HL-60 (cell line): ENCODE data around the gene GRM4.

Source experiments
- DNase-seq, 2 experiments: peaks; one replicate each; pipeline ENCODE4 v3.0.0-alpha.2; 2010 to 2020; ENCODE audit warnings: low read depth in 1 of 2, low spot score in 1 of 2
- H3K27ac ChIP-seq: fragments of 250-450 bp; sonication (Bioruptor Pico); replicated peaks from 2 replicates; pipeline ENCODE4 v1.5.1; 2020; ENCODE audit warnings: mild to moderate bottlenecking, moderate library complexity
- H3K27me3 ChIP-seq: fragments of 250-450 bp; sonication (Bioruptor Pico); 2 replicates; pipeline ENCODE4 v1.5.1; 2021; ENCODE audit warnings: mild to moderate bottlenecking, moderate library complexity; ENCODE audit not compliant: insufficient read depth, poor library complexity, severe bottlenecking
- H3K4me3 ChIP-seq: replicated peaks from 2 replicates; pipeline ENCODE4 v1.5.1; 2011; ENCODE audit warnings: mild to moderate bottlenecking, control low read depth, low read length; ENCODE audit not compliant: insufficient read depth
- GABPA ChIP-seq: IDR thresholded peaks from 2 replicates; pipeline ENCODE4 v1.6.1; 2012; ENCODE audit warnings: low read depth
- POLR2AphosphoS5 ChIP-seq: IDR thresholded peaks from 2 replicates; pipeline ENCODE4 v1.6.1; 2012; ENCODE audit warnings: low read depth
- SPI1 ChIP-seq: IDR thresholded peaks from 2 replicates; pipeline ENCODE4 v1.6.1; 2012; ENCODE audit warnings: low read depth, mild to moderate bottlenecking, borderline replicate concordance
- TF ChIP-seq, protein P1 (sequence below): IDR thresholded peaks from one replicate; pipeline ENCODE4 v1.5.1; 2011; ENCODE audit warnings: low read length, control low read depth, inconsistent platforms; ENCODE audit not compliant: insufficient read depth
- TF ChIP-seq, protein P2 (sequence below): IDR thresholded peaks from 2 replicates; pipeline ENCODE4 v1.6.1; 2012; ENCODE audit warnings: low read depth; ENCODE audit not compliant: insufficient replicate concordance

Gene GRM4

DNA sequence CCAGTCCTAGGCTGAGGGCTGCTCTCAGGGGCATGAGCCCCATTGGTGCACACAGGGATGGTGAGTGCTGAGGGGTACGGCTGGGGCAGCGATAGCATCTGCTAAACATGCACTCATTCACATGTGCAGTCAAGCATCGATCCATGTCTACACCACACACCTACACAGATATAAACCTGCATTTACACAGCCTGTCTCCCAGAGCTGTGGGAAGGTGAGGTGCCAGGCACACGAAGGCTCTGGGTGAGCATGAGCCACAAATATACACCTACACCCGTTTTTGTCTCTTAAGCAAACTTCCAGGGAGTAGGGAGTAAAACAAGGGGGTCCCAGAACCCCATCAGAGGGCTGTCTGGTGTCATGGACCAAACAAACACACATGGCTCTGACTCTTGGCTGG, 99.3 kb downstream of the GRM4 start:
- Histone ChIP-seq H3K27me3 (no peaks in the 10 kb centered on the region), H3K27ac (no peak overlapping the region), H3K4me3 (no peak overlapping the region)
- TF ChIP-seq SPI1 (no peak), GABPA (no peak), POLR2AphosphoS5 (no peak)
- TF ChIP-seq, protein P1, sequence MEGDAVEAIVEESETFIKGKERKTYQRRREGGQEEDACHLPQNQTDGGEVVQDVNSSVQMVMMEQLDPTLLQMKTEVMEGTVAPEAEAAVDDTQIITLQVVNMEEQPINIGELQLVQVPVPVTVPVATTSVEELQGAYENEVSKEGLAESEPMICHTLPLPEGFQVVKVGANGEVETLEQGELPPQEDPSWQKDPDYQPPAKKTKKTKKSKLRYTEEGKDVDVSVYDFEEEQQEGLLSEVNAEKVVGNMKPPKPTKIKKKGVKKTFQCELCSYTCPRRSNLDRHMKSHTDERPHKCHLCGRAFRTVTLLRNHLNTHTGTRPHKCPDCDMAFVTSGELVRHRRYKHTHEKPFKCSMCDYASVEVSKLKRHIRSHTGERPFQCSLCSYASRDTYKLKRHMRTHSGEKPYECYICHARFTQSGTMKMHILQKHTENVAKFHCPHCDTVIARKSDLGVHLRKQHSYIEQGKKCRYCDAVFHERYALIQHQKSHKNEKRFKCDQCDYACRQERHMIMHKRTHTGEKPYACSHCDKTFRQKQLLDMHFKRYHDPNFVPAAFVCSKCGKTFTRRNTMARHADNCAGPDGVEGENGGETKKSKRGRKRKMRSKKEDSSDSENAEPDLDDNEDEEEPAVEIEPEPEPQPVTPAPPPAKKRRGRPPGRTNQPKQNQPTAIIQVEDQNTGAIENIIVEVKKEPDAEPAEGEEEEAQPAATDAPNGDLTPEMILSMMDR: no peak
- TF ChIP-seq, protein P2, sequence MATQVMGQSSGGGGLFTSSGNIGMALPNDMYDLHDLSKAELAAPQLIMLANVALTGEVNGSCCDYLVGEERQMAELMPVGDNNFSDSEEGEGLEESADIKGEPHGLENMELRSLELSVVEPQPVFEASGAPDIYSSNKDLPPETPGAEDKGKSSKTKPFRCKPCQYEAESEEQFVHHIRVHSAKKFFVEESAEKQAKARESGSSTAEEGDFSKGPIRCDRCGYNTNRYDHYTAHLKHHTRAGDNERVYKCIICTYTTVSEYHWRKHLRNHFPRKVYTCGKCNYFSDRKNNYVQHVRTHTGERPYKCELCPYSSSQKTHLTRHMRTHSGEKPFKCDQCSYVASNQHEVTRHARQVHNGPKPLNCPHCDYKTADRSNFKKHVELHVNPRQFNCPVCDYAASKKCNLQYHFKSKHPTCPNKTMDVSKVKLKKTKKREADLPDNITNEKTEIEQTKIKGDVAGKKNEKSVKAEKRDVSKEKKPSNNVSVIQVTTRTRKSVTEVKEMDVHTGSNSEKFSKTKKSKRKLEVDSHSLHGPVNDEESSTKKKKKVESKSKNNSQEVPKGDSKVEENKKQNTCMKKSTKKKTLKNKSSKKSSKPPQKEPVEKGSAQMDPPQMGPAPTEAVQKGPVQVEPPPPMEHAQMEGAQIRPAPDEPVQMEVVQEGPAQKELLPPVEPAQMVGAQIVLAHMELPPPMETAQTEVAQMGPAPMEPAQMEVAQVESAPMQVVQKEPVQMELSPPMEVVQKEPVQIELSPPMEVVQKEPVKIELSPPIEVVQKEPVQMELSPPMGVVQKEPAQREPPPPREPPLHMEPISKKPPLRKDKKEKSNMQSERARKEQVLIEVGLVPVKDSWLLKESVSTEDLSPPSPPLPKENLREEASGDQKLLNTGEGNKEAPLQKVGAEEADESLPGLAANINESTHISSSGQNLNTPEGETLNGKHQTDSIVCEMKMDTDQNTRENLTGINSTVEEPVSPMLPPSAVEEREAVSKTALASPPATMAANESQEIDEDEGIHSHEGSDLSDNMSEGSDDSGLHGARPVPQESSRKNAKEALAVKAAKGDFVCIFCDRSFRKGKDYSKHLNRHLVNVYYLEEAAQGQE: no peak
- no peak for DNase-seq

DNA sequence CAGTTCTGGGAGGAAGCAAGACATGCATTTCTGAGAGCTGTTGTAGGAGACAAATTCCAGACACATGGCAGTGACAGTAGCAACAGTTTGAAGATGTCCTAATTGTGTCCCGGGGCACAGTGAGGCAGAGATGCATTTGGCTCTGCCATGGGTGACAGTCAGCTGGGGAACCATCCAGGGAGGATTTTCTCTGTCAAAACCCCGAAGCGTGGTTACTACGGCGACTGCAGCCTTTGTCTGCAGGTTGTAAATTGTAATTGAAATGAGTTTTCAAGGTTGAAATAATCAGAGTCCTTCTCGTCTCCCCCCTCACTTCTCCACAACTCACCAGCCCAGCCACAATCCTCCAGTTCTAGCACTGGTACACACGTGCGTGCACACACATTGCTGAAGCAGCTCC, 100.1 kb downstream of the GRM4 start:
- no peak for DNase-seq
- no peak overlapping the region for H3K4me3 ChIP-seq
- H3K27me3 ChIP-seq: no peaks in the 10 kb centered on the region
- no peak overlapping the region for H3K27ac ChIP-seq
- TF ChIP-seq, protein P2: no peak
- TF ChIP-seq SPI1 (no peak), GABPA (no peak), POLR2AphosphoS5 (no peak)
- TF ChIP-seq, protein P1: no peak

DNA sequence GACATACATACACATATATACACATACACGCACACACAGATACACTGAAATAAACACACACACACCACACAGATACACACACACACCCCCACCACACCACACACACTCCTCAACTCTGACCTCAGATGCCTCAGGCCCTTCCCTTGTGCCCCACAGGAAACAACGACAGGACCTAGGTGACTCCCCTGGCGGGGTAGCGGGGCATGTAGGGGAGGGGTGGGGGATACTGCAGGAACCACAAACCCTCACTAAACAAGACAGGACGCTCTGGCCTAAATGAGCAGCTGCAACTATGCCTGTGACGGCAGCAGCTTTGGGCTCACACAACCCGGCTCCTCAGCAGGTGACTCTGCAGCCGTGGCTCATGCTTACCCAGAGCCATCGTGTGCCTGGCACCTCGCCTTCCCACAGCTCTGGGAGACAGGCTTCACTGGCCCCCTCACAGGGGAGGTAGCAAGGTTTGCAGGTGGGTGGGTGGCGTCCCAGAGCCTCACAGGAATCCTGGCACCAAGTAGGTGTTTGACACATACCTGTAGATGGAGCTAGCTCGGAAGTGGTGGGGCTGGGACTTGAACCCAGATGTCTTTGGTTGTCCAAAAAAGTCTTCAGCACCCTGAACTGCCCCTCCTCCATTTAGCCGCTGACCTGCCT, 100.8 kb downstream of the GRM4 start:
- H3K27ac ChIP-seq: no peak overlapping the region
- TF ChIP-seq, protein P2: no peak
- TF ChIP-seq POLR2AphosphoS5 (no peak), SPI1 (no peak), GABPA (no peak)
- TF ChIP-seq, protein P1: no peak
- no peak for DNase-seq

More for the DNA sequence above, 100.8 kb downstream of the GRM4 start:
- Histone ChIP-seq H3K4me3 (no peak overlapping the region), H3K27me3 (no peaks in the 10 kb centered on the region)
